HG03575 (cell line): ENCODE data around the gene SIDT2.
"Not testable (repeated sequence)": the region's sequence is repeated elsewhere in the genome, so short reads cannot be mapped to it uniquely, and the experiment has no call there.

Experiments
- ATAC-seq: cut with Tn5 transposase; IDR thresholded peaks from one replicate; pipeline ENCODE4 v1.9.1; 2021; ENCODE audit not compliant: unreplicated experiment, insufficient number of reproducible peaks, low FRiP score; ENCODE audit errors: extremely low read depth

Gene SIDT2

DNA sequence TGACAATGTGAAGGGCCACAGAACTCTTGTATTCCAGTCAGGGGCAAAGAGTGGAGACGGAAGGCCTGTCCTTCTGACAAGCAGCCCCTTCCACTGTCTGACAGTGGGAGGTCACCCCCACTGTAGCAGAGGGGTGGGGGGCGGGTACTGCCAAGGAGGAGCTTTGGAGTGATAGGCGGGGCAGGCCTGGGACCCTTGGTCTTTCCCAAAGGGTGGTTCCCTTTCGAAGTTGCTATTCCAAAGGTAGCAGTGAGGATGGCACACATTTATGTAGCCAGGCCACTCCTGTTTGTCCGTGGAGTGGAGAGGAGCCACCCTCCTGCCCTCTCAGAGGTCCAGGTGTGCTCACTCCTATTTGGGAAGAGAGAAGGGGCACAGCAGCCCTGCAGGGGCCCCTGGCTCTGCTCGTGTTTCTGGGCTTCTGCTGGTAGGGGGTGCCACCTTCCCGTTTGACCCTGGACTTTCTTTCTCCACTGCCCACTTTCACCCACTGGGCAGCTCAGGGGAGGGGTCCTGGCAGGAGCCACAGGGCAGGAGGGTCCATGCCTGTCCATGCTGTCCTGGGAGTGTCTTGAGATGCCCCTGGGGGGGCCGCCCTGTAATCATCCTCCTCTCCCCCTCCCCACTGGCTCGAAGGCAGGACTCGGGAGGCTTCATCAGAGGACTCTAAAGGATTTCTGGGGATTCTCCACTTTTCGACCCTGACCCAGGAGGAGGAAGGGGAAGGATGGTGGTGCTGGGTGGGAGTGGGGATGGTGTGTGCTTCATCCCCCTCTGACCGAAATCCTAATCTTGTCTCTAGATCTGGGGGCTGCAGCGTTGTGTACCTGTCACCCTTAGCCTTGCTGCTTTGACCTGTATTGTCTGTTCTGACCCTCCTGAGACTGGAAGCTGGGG lies 21.6 kb downstream of the SIDT2 start:
- no peak for ATAC-seq

DNA sequence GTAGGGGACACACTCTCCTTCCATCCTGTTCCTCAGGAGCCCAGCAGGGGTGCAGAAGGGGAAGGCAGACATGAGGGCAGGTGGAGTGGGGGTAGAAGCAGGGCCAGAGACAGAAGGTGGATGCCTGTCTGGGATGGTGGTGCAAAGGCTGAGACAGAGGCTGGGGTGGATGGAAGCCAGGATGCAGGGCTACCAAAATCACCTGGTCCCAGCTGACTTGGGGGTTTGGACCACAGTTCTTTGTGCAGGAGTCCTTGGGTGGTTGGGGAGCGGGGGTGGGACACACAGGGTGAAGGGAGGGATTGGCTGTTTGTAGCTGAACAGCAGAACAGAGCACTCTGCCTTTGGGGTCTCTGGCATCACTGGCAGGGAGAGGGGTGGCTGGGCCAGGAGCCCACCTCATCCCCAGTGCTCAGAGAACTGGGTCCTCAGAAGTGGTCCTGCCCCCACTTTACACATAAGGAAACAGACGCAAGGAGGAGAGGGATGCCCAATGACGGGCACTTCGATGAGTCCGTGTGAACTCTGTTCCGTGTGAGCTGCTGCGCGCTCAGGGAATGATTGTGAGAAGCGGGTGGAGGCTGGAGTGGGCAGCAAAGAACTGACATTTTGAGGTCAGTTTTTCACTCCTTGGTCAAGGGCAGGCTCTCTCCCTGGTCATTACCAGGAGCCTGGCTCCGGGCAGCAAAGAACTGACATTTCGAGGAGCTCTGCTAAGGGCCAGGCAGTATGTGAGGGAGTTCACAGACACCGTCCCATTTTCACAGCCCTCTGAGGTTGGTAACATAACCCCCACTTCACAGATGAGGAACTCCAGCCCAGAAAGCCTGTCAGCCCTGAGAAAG lies 22.5 kb downstream of the SIDT2 start:
- ATAC-seq: no peak

DNA sequence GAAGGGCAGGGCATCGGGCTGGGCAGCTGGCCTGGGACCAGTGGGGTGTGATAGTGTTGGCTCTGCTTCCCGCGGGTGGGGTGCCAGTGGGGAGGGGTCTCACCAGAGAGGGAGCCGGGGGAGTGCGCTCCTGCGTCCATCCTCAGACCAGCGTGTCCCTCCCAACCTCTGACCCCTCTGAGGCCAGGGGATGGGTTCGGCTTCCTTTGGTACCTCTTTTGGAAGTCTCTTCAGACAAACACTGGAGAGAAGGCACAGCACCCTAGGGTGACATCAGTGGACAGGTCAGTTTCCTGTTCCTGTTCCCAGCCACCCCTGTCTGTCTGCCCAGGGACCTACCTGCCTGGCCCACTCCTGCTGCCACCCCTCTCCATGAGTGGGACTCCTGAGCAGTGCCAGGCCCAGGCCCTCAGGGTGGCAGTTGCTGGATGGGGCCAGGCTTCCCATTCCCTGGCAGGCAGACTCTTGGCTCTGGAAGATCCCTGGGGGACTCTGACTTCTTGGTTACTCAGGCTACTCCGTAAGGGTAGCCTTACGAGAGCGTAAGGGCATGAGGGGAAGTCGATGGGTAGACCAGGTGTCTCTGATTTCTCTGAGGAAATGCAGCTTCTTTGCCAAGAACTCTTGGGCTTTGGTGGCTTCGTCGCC lies 23.2 kb downstream of the SIDT2 start:
- ATAC-seq: no peak

DNA sequence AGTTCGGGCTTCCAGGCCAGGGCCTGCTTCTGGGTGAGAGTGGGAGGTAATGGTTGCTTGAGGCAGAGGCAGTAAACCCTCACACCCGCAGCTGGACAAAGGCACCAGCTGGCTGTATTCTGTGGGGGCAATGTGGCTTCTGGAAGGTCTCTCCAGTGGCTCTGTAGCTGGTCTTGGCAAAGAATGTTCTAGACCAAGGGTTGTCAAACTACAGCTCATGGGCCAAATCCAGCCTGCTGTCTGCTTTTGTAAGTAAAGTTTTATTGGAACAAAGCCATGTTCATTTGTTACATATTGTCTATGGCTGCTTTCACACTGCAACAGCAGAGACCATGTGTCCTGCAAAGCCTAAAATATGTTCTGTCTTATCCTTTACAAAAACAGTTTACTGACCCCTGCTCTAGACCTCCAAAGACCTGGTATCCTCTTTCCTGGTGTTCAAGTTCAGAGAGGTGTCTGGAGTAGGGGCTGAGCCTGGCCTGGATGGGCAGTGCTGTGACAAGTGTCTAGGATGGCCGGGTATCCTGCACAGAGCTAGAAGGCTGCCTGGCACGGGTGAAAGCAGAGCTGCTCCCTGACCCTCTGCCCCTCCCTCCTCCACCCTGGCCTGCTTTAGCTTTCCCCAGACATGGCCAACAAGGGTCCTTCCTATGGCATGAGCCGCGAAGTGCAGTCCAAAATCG lies 24.0 kb downstream of the SIDT2 start:
- ATAC-seq: no peak

DNA sequence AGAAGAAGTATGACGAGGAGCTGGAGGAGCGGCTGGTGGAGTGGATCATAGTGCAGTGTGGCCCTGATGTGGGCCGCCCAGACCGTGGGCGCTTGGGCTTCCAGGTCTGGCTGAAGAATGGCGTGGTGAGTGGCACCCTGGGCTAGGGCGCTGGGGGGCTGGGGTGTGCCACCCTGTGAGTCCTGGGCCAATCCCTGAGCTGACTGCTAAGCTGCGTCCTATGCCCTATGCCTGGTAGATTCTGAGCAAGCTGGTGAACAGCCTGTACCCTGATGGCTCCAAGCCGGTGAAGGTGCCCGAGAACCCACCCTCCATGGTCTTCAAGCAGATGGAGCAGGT lies 24.5 kb downstream of the SIDT2 start:
- ATAC-seq: no peak

DNA sequence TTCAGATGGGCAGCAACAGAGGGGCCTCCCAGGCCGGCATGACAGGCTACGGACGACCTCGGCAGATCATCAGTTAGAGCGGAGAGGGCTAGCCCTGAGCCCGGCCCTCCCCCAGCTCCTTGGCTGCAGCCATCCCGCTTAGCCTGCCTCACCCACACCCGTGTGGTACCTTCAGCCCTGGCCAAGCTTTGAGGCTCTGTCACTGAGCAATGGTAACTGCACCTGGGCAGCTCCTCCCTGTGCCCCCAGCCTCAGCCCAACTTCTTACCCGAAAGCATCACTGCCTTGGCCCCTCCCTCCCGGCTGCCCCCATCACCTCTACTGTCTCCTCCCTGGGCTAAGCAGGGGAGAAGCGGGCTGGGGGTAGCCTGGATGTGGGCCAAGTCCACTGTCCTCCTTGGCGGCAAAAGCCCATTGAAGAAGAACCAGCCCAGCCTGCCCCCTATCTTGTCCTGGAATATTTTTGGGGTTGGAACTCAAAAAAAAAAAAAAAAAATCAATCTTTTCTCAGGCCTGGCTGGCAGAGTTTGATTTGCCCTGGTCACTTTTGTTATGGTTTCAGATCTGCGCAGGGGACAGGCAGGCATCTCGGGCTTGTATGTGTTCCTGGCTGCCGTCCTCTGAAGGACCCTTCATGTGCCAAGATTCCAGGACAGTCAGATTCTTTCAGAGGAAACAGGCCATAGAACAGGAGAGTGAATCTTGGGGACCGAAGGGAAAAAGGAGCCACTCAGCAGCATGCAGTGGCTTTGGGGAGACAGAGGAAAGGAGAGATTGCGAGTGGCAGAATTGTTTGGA lies 25.9 kb downstream of the SIDT2 start:
- ATAC-seq: no peak

DNA sequence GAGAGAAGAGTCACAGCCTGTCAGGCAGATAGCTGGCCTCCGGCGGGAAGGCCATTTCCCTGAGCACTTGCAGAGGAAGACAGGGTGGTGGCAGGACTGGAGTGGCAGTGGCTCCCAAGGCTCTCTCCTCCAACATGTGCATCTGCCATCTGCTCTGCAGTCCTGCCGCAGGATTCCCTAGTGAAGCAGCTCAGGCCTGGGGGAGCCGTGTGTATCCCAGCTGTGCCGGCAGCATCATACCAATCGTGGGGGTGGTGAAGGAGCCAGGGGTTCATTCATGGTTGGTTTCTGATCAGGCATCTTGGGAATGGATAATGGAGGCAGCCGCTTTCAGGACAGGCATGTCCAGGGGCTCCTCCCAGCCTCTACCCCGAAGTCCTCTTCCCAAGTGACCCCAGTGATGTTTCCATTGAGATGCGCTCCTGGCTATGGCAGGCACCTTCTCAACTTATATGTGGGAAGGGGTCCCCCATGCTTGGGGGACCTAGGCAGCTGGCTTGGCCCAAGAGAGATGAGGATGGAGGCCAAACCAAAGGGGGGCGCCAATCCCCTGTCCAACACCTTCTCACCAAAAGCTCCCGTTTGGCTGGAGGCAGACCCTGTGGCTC lies 26.8 kb downstream of the SIDT2 start:
- ATAC-seq: no peak

DNA sequence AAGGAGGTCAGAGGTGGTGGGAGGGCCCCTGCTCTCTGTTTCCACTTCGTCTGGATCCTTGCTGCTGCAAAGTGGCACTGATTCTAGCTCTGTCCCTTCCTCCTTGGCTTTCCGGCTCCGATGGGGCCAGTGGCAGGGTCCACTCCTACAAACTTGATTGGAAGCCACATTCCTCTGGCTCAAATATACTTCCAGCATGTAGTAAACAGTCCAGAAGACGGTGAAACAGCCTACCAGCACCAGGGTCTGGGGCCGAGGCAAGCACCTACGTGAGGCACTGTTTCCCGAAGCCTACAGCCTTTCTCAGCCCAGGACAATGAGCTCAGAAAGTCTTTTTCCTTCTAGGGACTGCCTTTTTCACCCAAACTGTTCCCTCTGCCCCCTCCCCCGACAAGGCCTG lies 27.6 kb downstream of the SIDT2 start:
- ATAC-seq: not testable (repeated sequence)

DNA sequence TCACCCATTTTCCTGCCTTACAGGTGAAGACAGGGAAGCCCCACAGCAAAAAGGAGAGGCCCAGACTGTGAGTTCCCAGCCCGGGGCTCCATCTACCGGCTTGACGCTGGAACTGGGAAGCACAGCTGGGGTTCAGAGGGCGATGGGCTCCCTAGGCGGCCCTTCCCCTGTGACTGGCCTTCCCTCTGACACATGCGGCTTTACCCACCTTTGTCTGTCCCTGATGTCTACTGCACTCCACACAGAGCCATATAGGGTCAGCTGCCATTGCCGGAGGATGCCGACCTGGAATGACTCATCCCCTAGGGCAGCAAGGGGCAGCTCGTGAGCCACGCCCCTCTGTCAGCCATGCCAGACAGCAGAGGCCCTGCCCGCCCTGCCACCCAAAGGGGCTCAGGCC lies 28.3 kb downstream of the SIDT2 start:
- not testable (repeated sequence) for ATAC-seq

DNA sequence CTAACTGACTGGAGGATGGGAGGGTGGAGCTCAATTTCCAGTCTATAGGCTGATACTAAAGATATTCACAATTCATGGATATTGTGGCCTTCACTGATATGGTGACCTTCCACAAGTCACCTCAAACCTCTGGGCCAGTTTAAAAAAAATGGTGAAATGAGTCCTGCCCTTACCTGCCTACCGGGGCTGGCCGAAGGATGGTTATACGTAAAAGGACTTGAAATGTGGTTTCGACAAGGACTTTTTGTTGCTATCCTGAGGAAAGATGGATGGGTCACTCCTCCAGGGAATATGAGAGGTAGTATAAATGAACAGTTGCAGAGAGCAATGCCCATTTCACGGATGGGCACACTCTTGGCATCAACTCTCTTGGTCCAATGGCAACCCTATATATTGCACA lies 28.9 kb downstream of the SIDT2 start:
- not testable (repeated sequence) for ATAC-seq

DNA sequence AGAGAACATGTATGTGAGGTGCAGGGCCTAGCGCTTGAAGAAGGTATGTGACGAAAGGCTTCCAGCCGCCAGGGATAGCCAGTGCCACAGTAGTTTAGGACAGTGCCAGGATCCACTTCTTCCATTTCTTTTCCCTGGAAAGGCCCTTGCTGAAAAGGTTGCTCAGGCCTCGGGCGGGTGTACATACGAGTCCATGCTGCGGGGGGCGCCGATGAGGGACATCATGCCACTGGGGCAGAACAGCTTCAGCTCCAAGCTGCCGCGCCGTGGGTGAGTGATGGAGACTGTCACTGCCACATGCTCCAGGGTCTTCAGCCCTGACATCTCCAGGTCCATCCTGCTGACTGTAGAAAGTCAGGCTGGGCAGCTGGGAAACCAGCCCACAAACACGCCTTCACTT lies 30.2 kb downstream of the SIDT2 start:
- ATAC-seq: not testable (repeated sequence)

DNA sequence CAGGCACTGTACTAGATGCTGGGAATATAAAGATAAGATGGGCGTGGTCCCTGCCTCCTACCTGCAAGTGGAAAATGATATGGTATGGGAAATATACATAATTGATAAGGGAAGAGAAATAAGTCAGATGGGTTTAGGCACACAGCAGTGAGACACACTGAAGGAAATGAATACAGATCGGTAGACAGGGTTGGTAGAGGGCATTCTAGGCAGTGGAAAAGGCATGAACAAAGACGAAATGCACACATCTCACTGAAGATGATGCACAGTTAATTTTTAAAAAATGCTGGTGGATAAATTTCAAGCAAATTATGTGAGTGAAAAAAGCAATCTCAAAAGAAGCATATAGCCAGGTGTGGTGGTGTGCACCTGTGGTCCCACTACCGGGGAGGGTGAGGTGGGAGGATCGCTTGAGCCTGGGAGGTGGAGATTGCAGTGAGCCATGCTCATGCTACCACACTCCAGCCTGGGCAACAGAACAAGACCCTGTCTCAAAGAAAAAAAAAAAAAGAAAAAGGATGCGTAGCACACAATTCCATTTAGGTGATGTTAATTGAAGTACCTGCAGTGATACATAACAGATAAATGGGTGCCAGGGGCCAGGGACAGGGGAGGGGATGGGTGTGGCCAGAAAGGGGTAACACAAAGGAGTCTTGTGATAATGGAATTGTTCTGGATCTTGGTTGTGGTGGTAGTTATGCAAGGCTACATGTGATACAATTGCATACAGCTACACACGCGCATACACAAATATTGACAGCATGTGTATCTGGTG lies 31.0 kb downstream of the SIDT2 start:
- ATAC-seq: not testable (repeated sequence)

DNA sequence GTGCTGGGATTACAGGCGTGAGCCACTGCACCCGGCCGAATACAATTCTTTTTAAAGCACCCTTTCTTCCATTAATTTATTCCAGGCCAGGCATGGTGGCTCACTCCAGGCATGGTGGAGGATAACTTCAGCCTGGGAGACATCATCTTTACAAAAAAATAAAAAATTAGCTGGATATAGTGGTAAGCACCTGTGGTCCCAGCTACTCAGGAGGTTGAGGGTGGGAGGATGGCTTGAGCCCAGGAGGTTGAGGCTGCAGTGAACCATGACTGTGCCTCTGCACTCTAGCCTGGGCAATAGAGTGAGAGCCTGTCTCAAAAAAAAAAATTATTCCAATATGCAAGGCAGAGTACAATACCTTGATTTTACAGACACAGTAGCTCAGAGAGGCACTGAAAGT lies 32.1 kb downstream of the SIDT2 start:
- no peak for ATAC-seq

DNA sequence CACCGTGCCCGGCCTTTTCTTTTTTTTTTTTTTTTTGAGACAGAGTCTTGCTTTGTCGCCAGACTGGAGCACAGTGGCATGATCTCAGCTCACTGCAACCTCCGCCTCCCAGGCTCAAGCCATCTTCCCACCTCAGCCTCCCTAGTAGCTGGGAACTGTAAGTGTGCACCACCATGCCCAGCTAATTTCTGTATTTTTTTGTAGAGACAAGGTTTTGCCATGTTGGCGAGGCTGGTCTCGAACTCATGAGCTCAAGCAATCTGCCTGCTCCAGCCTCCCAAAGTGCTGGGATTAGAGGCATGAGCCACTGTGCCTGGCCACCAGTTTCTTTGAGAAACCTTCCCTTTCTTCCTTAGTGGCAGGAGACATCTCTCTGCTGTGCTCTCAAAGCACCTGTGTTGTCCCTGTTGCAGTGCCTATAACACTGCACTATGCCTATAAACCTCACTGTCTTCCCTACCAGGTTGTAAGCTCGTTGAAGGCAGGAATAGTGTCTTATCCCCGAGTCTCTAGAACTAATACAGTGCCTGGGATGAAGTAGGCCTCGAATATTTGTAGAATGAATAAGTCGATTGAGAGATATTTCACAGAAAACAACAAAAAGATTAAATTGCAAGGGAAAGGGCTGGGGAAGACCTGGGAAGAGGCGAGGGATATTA lies 34.3 kb downstream of the SIDT2 start:
- no peak for ATAC-seq

DNA sequence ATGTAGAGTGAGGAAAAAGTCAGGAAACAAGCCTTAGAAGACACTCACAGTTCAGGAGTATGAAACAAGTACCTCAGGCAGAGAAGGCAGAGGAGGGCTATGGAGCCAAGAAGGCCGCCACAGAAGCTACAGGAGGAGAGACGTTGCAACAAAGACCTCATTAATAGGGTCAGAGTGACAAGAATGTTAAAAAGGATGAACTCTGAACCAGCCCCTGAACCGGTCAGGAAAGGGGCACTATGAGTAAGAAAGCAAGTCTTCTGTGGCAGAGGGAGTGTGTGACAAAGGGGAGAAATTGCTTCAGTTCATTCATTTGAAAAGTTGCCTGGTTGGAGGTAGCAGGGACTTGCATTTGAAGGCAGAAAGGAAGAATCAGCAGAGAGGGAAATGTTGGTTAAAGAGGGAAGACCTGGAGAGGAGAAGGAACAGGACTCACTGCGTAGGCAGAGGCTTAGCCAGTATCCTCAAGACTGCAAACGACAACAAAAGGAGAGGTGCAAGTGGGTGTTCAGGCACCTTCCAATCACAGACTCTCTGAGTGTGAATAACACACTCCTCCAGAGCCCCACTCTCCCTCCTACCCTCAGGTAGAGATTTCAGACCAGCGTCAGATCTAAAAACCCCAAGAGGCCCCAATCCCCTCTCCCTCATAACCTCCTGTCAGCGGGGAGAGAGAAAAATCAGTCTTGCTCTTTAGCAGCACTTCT lies 36.0 kb downstream of the SIDT2 start:
- ATAC-seq: no peak
